A549 (cell line): ENCODE measurements around the gene RGS14. TPM values are rescaled to one million over a fixed set of nuclear protein-coding genes. Genes with fewer than 3 reads are reported as not detected.

Experiments used
- ATAC-seq, 2 experiments: fragments of 200-7000 bp in 1 of 2; fragments of >200 bp in 1 of 2; cut with Nextera tagmentation in 1 of 2; cut with Tn5 transposase in 1 of 2; 3 replicates each; pipeline versions ENCODE4 v1.8.0 to v1.9.1; 2018 to 2020; ENCODE audit warnings: mild to moderate bottlenecking in 1 of 2, moderate library complexity in 1 of 2
- CTCF ChIA-PET: fragments of 300-600 bp; sonication (Branson Sonifier 250); formaldehyde crosslinking; extraction: SDS; loops from one replicate; lab custom pipeline; 2021; ENCODE audit warnings: antibody characterized with exemption, inconsistent platforms; lab: Yijun Ruan, JAX
- POLR2A ChIA-PET: fragments of 350-600 bp; formaldehyde crosslinking; extraction: SDS; loops from one replicate; lab custom pipeline; 2021; ENCODE audit warnings: antibody characterized with exemption, inconsistent platforms; lab: Yijun Ruan, JAX
- DNase-seq, 2 experiments: peaks; one replicate each; pipeline versions ENCODE4 v3.0.0 to v3.0.0-alpha.2; 2011 to 2016; ENCODE audit warnings: low read depth in 1 of 2, low spot score in 1 of 2
- FAIRE-seq: peaks from 2 replicates; lab custom pipeline; 2011; peaks lifted over from hg19 to GRCh38; lab: Jason Lieb, UNC
- H3K27ac ChIP-seq, 2 experiments: fragments of >200 bp; sonication (Bioruptor Twin); formaldehyde crosslinking; 3 replicates each; pipeline ENCODE4 v1.5.1; 2016 to 2017
- H3K4me1 ChIP-seq: fragments of >200 bp; sonication (Bioruptor Twin); formaldehyde crosslinking; 3 replicates; pipeline ENCODE4 v1.6.1; 2016
- H3K4me2 ChIP-seq: fragments of >200 bp; sonication (Bioruptor Twin); formaldehyde crosslinking; 3 replicates; pipeline ENCODE4 v1.6.1; 2016
- H3K4me3 ChIP-seq: fragments of >200 bp; sonication (Bioruptor Twin); formaldehyde crosslinking; 3 replicates; pipeline ENCODE4 v1.5.1; 2016
- H3K9me3 ChIP-seq: fragments of >200 bp; sonication (Bioruptor Twin); formaldehyde crosslinking; 3 replicates; pipeline ENCODE4 v1.6.1; 2016
- CHD4 ChIP-seq: fragments of 200-600 bp; sonication (generic); IDR thresholded peaks from 2 replicates; pipeline ENCODE4 v1.6.1; 2016; ENCODE audit warnings: antibody characterized with exemption, mild to moderate bottlenecking, borderline replicate concordance
- ESRRA ChIP-seq: fragments of 150-350 bp; IDR thresholded peaks from 2 replicates; pipeline ENCODE4 v1.6.1; 2014; ENCODE audit warnings: mild to moderate bottlenecking, low read length, borderline replicate concordance
- FOSB ChIP-seq: fragments of 250-450 bp; sonication (Bioruptor Pico); IDR thresholded peaks from 2 replicates; pipeline ENCODE4 v1.5.0; 2020; ENCODE audit warnings: mild to moderate bottlenecking, moderate library complexity
- JUNB ChIP-seq: fragments of >200 bp; sonication (Bioruptor Twin); formaldehyde crosslinking; IDR thresholded peaks from 2 replicates; pipeline ENCODE4 v1.6.1; 2016
- KDM1A ChIP-seq: fragments of 200-600 bp; sonication (generic); IDR thresholded peaks from 2 replicates; pipeline ENCODE4 v1.6.1; 2016; ENCODE audit warnings: low read depth, mild to moderate bottlenecking
- KDM5A ChIP-seq: fragments of 200-600 bp; sonication (generic); IDR thresholded peaks from 2 replicates; pipeline ENCODE4 v1.6.1; 2016; ENCODE audit warnings: antibody characterized with exemption, mild to moderate bottlenecking
- MYC ChIP-seq: IDR thresholded peaks from 2 replicates; pipeline ENCODE4 v1.6.1; 2012; ENCODE audit warnings: mild to moderate bottlenecking, inconsistent platforms, low read length, improper control_type of control experiment, borderline replicate concordance
- NR3C1 ChIP-seq: fragments of >200 bp; sonication (Bioruptor Twin); formaldehyde crosslinking; IDR thresholded peaks from 3 replicates; pipeline ENCODE4 v1.6.1; 2017
- PHF8 ChIP-seq: fragments of 200-600 bp; sonication (generic); IDR thresholded peaks from 2 replicates; pipeline ENCODE4 v1.6.1; 2016; ENCODE audit warnings: low read depth, mild to moderate bottlenecking, antibody characterized with exemption, moderate library complexity, borderline replicate concordance
- POLR2A ChIP-seq: IDR thresholded peaks from 2 replicates; pipeline ENCODE4 v1.6.1; 2012; ENCODE audit warnings: mild to moderate bottlenecking, low read length
- RAD21 ChIP-seq, 2 experiments: fragments of >200 bp in 1 of 2; sonication (Bioruptor Twin) in 1 of 2; formaldehyde crosslinking in 1 of 2; IDR thresholded peaks in 1 of 2; conservative IDR thresholded peaks in 1 of 2; 2 replicates in 1 of 2; 3 replicates in 1 of 2; pipeline ENCODE4 v1.6.1; 2012 to 2018; ENCODE audit warnings: inconsistent platforms in 1 of 2
- RFX5 ChIP-seq: fragments of 450-650 bp; IDR thresholded peaks from 2 replicates; pipeline ENCODE4 v1.7.1; 2014; ENCODE audit warnings: antibody characterized with exemption, mild to moderate bottlenecking, moderate library complexity
- SMC3 ChIP-seq: fragments of >200 bp; sonication (Bioruptor Twin); formaldehyde crosslinking; IDR thresholded peaks from 3 replicates; pipeline ENCODE4 v1.6.1; 2018; ENCODE audit warnings: inconsistent platforms
- SREBF2 ChIP-seq: fragments of 450-650 bp; IDR thresholded peaks from 2 replicates; pipeline ENCODE4 v1.6.1; 2014; ENCODE audit warnings: mild to moderate bottlenecking, moderate library complexity
- ZNF302 ChIP-seq: fragments of 250-450 bp; sonication (Bioruptor Pico); IDR thresholded peaks from 2 replicates; pipeline ENCODE4 v1.9.0; 2021; ENCODE audit warnings: inconsistent platforms, mild to moderate bottlenecking, moderate library complexity
- WGBS: methylation state at CpG from one replicate; pipeline ENCODE4 v1.1.6; 2017; ENCODE audit errors: missing lambda C conversion rate; 5-methylcytosine and 5-hydroxymethylcytosine counted together
- polyA plus RNA-seq, 4 experiments: library from polyadenylated mRNA; depleted of rRNA in 3 of 4; stranded (reverse); fragments of >200 nt; fragmentation: RNase III in 1 of 4; extraction: RNeasy Plus Mini Kit Qiagen cat#74134 plus additional on column Dnase treatment in 1 of 4; gene quantifications; 2 replicates in 3 of 4; 3 replicates in 1 of 4; pipeline ENCODE4 v1.2.3, GENCODE V29; 2011 to 2017
- TF ChIP-seq, protein P1 (sequence below): IDR thresholded peaks from 2 replicates; pipeline ENCODE4 v1.6.1; 2012
- TF ChIP-seq, protein P2 (sequence below): fragments of >200 bp; sonication (Bioruptor Twin); formaldehyde crosslinking; IDR thresholded peaks from 2 replicates; pipeline ENCODE4 v1.6.1; 2016
- TF ChIP-seq, protein P3 (sequence below): fragments of 450-650 bp; IDR thresholded peaks from 2 replicates; pipeline ENCODE4 v1.6.1; 2014; ENCODE audit warnings: antibody characterized with exemption
- TF ChIP-seq, protein P4 (sequence below): fragments of >200 bp; sonication (Bioruptor Twin); formaldehyde crosslinking; IDR thresholded peaks from 3 replicates; pipeline ENCODE4 v1.5.1; 2016
- TF ChIP-seq, protein P5 (sequence below): IDR thresholded peaks from 2 replicates; pipeline ENCODE4 v1.6.1; 2012

The RGS14 gene
- polyA plus RNA-seq, 2 of the 4 experiments (the other 2 are of a cell fraction) = 3.9 to 8.4 TPM

DNA sequence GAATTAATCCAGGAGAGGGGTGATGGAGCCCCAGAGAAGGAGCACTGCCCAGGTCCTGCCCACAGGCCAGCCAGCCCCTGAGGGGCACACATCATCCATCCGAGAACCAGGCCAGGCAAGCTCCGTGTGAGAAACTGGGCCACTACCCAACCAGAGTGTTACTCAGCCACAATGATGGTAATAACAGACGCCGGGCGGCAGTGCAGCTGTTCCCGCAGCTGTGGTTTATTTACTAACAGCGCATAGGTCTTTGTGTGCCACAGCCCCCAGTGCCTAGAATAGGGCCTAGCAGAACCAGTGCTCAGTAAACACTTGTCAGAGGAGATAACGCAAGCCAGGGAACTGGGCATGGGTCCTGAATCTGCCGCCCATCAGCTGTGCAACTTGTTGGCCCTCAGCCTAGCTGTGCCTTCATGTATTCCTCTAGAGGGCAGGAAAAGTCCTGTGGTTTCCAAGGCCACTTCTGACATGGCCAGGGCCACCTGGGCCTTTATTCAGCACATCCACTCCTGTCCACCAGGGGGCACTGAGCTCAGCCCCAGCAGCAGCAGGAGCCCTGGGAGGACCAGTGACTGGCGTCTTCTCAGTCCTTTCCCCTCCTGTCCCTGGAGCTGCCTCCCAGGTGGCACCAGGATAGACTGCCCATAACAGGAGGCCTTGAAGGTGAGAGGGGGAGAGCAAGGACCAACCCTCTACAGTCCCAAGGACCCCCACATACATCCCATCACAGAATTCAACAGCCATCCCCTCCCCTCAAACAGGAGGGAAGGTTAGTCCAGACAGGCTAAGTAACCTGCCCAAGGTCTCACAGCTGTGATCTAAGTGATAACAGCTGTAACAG lies 48.2 kb upstream of the RGS14 start:
- ATAC-seq = peak; percentile 51 to 67

DNA sequence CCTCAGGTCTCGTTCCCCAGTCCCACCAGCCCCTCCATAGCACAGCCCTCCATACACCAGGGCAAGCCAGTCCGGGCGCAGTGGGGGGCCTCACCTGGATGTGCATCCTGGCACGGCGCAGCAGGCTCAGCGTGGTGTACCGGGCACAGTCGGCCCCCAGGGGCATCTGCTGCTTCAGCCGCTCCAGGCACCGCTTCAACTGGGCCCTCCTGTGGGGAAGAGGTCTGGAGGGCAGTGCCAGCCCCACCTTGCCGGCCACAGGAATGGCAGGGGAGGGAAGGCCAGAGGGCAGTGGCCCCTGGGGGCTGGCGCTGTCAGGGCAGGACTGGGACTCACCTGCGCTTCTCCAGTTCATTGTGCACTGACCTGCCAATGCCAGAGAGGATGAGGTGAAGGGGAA lies 47.4 kb upstream of the RGS14 start:
- CTCF ChIA-PET = interaction anchor here (0.6 to 6.3 kb wide), 50 partner anchors 9 to 843 kb away, joined by 3 to 55 read pairs (median 4); partner anchors contain the start of genes LMAN2 and SLC34A1
- 92% methylated on average over 6 of the region's 13 CpGs for WGBS
- Histone ChIP-seq H3K4me1 (peaks cover 27% of the 10 kb centered on the region), H3K4me3 (no peak overlapping the region), H3K27ac (peak overlapping the region in 1 of 2 experiments; percentile 93; a peak in 1 of 6 replicates), H3K4me2 (peak overlapping the region; percentile 99), H3K9me3 (no peaks in the 10 kb centered on the region)
- DNase-seq (no peak), ATAC-seq (no peak), FAIRE-seq (no peak)
- POLR2A ChIA-PET = no interaction called here
- no peak for TF ChIP-seq PHF8
- TF ChIP-seq, protein P1, sequence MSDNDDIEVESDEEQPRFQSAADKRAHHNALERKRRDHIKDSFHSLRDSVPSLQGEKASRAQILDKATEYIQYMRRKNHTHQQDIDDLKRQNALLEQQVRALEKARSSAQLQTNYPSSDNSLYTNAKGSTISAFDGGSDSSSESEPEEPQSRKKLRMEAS = no peak
- no peak for TF ChIP-seq NR3C1
- TF ChIP-seq JUNB = no peak
- TF ChIP-seq KDM5A = no peak
- TF ChIP-seq POLR2A = no peak
- no peak for TF ChIP-seq KDM1A
- TF ChIP-seq FOSB (CRISPR knock-in tag) = no peak
- TF ChIP-seq, protein P2, sequence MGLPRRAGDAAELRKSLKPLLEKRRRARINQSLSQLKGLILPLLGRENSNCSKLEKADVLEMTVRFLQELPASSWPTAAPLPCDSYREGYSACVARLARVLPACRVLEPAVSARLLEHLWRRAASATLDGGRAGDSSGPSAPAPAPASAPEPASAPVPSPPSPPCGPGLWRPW = no peak
- TF ChIP-seq SREBF2 = no peak
- no peak for TF ChIP-seq SMC3

More for the DNA sequence above, 48.2 kb upstream of the RGS14 start:
- Histone ChIP-seq H3K27ac (no peak overlapping the region), H3K4me3 (no peak overlapping the region), H3K4me2 (peak overlapping the region; percentile 99; the same call in 1 of the 3 replicates), H3K4me1 (peaks cover 34% of the 10 kb centered on the region), H3K9me3 (no peaks in the 10 kb centered on the region)
- ChIA-PET CTCF (interaction anchor here (0.6 to 6.3 kb wide), 51 partner anchors 8 to 226 kb away, joined by 3 to 55 read pairs (median 5); partner anchors contain the start of genes LMAN2 and SLC34A1), POLR2A (interaction anchor here (1.0 kb wide), 1 partner anchor 42 kb away, joined by 4 read pairs; the partner anchor contains the start of gene LMAN2)
- TF ChIP-seq MYC (no peak), NR3C1 (no peak), RFX5 (no peak), JUNB (no peak), ZNF302 (CRISPR knock-in tag) (no peak), SREBF2 (no peak), RAD21 (conservative IDR thresholded peaks at IDR 0.05 in 1 of 2, IDR thresholded peaks at IDR 0.05 in 1 of 2) (peak; percentile 59 to 63), SMC3 (peak; percentile 63), CHD4 (no peak), ESRRA (no peak)
- TF ChIP-seq, protein P3, sequence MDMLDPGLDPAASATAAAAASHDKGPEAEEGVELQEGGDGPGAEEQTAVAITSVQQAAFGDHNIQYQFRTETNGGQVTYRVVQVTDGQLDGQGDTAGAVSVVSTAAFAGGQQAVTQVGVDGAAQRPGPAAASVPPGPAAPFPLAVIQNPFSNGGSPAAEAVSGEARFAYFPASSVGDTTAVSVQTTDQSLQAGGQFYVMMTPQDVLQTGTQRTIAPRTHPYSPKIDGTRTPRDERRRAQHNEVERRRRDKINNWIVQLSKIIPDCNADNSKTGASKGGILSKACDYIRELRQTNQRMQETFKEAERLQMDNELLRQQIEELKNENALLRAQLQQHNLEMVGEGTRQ = no peak
- TF ChIP-seq, protein P4, sequence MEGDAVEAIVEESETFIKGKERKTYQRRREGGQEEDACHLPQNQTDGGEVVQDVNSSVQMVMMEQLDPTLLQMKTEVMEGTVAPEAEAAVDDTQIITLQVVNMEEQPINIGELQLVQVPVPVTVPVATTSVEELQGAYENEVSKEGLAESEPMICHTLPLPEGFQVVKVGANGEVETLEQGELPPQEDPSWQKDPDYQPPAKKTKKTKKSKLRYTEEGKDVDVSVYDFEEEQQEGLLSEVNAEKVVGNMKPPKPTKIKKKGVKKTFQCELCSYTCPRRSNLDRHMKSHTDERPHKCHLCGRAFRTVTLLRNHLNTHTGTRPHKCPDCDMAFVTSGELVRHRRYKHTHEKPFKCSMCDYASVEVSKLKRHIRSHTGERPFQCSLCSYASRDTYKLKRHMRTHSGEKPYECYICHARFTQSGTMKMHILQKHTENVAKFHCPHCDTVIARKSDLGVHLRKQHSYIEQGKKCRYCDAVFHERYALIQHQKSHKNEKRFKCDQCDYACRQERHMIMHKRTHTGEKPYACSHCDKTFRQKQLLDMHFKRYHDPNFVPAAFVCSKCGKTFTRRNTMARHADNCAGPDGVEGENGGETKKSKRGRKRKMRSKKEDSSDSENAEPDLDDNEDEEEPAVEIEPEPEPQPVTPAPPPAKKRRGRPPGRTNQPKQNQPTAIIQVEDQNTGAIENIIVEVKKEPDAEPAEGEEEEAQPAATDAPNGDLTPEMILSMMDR = peak; percentile 81
- TF ChIP-seq, protein P5, sequence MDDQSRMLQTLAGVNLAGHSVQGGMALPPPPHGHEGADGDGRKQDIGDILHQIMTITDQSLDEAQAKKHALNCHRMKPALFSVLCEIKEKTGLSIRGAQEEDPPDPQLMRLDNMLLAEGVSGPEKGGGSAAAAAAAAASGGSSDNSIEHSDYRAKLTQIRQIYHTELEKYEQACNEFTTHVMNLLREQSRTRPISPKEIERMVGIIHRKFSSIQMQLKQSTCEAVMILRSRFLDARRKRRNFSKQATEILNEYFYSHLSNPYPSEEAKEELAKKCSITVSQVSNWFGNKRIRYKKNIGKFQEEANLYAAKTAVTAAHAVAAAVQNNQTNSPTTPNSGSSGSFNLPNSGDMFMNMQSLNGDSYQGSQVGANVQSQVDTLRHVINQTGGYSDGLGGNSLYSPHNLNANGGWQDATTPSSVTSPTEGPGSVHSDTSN = no peak
- DNase-seq (peak; percentile 78 to 91), FAIRE-seq (no peak)
- WGBS = 87% methylated on average over 9 of the region's 10 CpGs
